HG03442 (cell line): ENCODE measurements around the gene AKAP9.
"Not testable (repeated sequence)": the region's sequence is repeated elsewhere in the genome, so short reads cannot be mapped to it uniquely, and the experiment has no call there.

Source experiments
- ATAC-seq: cut with Tn5 transposase; IDR thresholded peaks from one replicate; pipeline ENCODE4 v1.9.1; 2021; ENCODE audit warnings: mild to moderate bottlenecking, moderate library complexity; ENCODE audit not compliant: unreplicated experiment

AKAP9 gene

DNA sequence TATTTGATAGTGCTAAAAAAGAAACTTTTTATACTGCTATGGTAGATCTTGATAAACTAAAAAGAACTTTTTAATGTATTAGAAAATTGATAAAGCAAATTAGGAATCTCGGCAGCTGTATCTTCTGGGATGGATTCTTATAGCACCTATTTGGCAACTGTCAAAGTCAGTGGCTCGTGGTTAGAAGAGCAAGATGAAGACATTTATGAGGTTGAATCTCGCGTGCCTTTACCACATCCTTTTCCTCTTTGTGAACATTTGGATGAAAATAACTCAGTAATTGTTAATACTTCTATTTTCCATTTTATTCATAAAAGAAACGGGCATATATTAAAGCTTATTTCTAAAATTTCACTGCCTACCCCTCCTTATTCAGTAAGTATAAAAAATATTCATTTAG is 117.4 kb downstream of the AKAP9 start:
- ATAC-seq: no peak

DNA sequence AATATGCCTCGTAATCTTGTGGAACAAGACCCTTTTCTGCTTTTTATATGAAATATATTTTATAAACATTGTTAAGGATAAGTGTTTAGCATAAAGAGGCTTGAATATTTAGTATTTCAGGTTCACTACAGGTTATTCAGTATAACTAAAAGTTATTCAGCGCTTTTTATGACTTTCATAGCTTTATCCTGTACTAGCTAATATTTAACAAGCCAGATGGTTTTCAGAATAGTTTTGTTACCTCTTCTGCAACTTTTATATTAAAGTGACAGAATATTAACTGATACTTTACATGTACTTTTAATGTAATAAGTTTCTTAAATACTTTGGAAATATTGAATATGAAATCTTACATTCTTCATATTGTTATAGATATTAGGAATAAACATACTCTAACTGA is 118.2 kb downstream of the AKAP9 start:
- ATAC-seq: no peak

DNA sequence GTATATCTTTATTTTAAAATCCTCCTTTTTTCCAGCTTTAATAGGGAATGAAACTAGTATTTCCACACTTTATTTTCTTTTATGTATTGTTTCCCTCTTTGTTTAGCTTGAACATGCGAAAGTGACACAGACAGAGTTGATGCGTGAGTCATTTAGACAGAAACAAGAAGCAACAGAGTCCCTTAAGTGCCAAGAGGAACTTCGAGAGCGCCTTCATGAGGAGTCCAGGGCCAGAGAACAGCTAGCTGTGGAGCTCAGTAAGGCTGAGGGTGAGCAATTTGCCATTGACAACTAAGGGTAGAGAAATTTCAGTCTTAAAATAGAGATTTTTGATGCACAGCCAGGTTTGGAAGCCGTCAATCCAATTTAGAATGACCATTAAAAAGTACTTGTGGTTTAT is 120.5 kb downstream of the AKAP9 start:
- ATAC-seq: no peak

DNA sequence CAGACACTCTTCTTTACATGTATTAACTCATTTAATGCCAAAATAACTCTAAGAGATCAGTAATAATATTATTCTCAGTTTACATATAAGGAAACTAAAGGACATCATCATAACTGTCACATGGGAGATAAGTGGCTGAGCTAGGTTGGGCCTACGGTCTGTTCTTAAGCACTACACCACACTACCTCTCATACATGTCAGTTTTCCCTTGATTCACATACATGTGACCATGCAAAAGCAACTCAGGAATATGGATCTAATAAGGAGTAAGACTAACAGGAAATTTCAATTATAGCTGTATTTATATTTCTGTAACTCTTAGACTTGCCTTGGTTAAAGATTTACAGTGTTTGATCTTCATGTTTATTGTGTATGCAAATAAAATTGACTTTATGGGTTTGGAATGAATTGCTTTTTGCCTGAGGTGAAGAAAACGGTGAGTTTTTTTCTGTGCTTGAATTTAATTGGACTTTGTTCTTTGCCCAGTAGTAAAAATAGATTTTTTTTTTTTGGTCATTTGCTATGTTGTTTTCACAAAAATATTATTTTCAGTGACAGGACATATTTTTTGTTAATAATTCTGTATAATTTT is 123.9 kb downstream of the AKAP9 start:
- no peak for ATAC-seq

DNA sequence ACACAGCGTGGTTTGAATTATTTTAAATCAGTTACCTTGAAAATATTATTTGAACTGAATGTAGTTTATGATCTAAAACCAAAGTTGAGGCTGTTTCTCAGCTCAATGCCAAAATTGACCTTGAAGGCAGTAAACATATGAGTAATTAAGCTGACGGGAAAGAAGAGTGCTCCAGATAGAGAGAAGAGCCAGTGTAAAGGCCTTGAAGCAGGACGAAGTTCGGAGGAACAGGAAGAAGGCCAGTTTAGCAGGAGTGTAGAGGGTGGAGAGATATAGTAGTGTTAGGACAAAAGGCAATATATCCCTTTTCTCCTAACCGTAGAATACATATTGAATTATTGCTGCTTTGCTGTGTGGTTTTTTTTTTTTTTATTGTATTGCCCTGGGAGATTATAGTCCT is 130.4 kb downstream of the AKAP9 start:
- ATAC-seq: no peak

DNA sequence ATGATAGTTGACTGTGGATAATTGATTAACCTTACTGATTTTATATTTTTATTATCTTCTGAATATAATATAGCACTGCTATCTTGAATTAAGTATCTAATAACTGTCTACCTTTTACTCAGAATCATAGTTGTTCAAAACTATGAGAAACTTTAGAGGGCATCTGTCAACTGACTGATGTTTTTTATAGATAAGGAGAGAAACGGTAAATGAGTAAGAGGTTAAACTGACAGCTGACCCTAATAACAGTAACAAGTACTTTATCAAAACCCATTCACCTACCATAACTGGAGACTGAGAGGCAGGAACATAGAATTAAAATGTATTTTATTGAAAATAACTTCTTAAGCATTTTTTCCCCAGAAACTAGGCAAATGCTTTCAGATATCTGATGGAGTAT is 131.5 kb downstream of the AKAP9 start:
- ATAC-seq: no peak

DNA sequence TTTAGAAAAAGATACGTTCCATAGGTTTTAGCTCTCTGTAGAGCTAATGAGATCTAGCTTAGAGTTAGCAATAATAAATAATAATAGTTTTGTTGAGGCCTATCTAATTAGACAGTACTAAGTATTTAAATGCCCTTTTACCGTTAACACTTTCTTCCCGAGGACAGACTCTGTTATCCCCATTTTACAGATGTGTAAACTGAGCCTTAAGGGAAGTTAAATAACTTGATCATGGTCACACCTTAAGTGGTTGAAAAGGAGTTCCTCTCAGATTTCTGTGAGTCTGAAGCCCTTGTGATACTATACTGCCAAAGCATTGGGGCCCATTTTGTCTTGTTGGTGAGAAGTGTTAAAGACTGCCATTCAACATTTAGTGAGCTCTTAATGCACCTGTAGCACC is 132.0 kb downstream of the AKAP9 start:
- ATAC-seq: no peak

DNA sequence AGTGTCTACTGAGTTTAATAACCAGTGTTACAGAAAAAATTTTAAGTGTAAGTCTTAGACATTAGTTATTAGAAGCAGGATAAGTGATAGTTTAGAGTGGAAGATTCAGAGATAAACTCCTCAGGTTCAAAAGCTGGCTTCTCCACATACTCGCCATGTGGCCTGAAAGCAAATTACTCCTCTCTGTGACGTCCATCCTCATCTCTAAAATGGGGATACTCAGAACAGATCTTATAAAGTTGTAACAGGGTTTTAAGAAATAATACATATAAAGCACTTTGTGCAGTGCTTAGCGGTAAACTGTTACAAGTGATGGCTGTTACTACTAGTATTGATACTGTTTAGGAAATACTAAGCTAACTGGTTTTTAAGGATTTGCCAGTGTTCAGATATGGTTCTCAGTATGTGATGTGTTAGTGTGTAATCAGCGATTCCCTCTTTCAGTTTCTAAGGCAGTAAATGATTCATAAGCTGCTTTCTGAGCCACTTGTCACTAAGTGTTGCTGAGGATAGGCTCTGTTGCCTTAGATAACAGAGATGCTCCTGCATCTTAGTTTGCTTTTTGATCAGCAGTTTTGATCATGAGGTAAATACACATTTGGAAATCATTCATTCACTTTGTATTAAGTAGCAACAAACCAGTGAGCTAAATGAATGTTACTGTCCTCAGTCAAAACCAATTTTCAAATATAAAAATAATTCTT is 134.9 kb downstream of the AKAP9 start:
- ATAC-seq: peak; percentile 90

DNA sequence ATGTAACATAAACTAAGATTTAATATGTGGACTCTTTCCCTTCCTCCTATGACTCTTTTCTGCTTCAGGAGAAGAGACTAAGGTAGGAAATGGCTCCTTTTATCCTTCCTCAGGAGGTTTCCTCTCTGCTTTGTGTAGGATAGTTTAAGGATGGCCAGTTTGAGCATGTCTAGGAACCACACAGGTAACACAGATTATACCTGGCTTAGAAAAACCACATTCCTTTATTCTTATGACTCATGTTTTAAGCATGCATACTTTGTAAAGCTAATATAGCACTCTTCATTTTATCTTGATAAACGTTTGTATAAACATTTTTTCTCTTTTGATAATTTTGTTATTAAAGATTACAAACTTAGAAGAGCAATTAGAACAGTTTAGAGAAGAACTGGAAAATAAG is 135.8 kb downstream of the AKAP9 start:
- ATAC-seq: no peak

DNA sequence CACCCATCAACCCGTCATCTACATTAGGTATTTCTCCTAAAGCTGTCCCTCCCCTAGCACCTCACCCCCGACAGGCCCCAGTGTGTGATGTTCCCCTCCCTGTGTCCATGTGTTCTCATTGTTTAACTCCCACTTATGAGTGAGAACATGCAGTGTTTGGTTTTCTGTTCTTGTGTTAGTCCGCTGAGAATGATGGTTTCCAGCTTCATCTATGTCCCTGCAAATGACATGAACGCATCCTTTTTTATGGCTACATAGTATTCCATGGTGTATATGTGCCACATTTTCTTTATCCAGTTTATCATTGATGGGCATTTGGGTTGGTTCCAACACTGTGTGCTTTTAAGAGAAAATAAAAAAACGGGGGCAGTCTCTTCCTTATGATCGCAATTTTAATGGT is 143.3 kb downstream of the AKAP9 start:
- ATAC-seq: not testable (repeated sequence)

DNA sequence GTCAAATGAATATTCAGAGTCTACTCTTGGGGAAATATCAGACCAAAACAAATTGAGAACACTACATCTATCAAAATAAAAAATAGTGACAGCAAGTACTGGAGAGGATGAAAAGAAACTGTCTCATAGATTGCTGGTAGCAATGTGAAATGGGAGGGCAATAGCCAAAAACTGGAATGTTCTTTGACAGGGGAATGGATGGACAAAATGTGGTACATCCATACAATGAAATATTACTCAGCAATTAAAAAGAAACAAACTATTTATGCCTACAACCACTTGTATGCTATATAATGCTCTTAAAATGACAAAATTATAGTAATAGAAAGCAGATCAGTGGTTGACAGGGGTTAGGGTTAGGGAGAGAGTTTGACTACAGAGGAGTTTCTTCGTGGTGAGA is 147.6 kb downstream of the AKAP9 start:
- ATAC-seq: no peak

DNA sequence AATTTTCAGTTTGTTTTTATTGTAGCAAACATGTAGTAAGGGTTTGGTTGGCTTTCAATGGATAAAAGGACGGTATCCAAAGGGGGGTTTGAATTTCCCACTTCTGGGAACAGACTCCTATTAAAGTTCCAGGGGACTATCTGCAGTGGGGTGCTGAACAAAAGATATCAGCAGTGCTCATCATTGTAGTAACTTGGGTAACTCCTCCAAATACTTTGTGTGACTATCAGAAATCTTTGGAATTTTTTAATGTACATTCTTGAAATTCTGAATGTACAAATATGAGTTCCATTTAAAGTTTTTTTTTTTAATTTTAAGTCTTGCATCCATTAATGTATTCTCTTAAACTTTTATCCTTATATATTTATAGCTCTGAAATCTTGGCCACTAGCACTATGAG is 151.5 kb downstream of the AKAP9 start:
- ATAC-seq: no peak

DNA sequence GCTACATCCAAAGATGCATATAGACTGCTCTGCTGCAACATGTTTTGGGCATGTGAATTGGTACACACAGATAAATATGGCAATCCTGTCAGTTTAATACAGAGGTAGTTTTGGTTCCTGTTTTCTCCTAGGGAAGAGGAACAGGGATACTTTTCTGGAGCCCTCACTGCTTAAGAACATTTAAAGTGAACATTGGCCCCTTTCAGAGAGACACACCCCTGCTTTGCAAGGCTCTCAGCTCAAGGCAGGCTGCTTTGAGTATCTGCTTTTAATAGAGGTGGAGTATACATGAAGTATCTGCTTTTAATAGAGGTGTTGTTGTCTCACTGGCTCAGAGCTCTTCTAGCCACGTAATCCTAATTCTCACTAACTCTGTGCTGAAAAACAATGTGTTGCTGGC is 154.7 kb downstream of the AKAP9 start:
- no peak for ATAC-seq

DNA sequence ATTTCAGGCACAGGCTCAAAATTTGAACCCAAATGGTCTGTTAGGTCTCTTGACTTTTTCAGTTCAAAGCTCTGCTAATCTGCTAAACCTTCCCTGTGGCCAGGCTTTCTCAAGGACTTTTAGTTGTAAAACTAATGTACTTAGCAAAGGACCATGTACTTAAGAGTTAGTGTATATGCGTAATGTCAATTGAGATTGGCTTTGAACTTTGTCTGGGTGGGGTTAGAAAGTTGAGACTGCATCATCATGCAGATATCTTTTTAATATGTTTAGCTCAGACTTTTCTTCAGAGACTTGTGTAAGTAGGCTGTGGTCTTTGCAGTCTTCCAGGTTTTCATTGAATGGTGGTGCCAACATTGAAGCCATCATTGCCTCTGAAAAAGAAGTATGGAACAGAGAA is 159.9 kb downstream of the AKAP9 start:
- no peak for ATAC-seq

DNA sequence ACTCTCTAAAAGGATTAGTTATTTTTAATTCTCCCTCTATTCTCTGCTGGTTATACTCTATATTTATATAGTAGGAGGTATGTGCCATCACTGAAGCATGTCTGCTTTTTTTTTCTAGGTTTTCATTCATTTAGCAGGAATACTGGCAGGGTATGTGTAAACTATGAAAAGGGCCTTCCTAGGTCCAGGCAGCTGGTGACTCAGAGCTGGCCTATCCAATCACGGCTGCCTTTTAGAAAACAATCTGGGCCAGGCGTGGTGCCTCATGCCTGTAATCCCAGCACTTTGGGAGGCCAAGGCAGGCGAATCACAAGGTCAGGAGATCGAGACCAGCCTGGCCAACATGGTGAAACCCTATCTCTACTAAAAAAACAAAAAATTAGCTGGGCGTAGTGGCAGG is 162.2 kb downstream of the AKAP9 start:
- ATAC-seq: not testable (repeated sequence)

DNA sequence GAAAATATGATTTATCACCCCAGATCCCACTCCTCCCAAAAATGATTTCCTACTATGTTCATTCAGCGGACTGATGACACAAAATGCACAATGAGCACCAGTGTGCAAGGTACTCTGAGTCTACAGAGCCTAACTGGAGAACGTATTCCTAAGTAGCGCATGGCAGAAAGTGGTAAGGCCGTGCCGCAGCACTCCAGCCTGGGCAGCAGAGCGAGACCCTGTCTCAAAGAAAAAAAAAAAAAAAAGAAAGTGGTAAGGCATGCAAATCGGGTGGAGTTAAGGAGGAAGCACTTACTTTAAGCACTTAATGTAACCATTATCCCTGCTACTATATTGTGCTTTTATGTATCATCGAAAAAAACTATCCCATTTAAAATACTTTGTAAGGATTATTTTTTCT is 168.2 kb downstream of the AKAP9 start:
- ATAC-seq: no peak

DNA sequence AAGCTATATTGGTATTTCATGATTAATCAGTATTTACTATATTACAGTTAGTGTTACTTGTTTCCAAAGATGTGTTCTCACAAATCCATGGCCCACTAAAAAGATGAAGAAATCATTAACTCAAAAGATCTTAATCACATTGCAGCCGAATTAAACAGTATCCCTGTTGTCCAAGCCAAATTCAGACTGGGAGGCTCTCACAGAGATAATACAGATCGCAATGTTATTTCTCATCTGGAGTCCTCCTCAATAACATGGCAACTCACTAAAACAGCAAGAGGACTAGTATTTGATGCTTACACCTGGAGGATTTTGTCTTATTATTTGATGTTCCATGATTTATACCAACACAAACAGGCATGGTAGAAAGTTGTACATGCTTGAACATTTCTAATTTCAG is 170.2 kb downstream of the AKAP9 start:
- ATAC-seq: no peak

DNA sequence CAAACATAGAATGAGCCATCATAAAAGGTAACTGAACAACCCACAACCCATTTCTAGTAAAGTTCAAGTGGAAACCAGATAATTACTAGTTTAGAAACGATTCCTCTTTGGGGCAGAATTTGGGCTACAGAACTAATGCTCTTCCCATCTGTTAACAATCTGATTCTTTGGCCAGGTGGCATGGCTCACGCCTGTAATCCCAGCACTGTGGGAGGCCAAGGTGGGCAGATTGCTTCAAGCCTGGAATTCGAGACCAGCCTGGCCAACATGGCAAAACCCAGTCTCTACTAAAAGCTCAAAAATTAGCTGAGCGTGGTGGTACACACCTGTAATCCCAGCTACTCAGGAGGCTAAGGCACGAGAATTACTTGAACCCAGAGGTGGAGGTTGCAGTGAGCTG is 175.2 kb downstream of the AKAP9 start:
- no peak for ATAC-seq

DNA sequence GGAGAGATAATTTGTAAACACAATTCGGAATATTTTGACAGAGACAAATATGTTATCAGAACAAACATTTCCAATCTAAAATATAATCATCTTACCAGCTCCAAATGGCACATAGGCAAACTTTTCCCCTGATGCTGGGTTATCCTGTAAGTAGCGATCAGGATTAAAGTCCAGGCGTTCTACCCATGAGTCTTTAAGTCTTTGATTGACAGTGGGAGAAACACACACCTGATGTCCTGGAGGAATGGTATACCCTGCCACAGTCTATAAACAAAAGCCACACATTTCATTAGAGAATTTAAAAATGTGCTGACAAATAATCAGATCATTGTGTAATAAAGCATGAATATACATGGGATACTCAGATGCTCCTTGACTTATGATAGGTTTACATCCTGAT is 176.3 kb downstream of the AKAP9 start:
- no peak for ATAC-seq

DNA sequence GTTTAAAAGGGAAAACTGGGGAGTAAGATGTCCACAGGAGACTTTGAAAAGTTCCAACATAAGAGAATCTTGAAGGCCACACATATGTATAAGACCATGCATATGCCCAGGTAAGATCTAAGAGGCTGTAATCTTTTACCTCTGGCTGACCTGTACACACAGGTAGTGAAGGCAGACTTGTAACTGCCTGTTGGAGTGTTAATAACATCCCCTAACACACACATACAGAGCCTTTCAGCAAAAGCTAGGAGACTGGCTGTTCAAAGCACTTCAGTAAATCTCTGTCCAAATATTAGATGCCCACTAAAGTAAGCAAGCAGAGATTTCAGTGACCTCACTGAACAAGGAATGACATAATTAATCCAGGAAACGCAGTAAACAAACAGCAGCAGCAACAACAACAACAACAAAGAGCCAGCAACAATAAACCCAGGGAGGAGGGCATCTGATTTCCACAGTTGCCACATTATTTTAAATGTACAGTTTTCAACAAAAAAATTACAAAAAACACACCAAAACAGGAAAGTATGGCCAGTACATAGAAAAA is 178.6 kb downstream of the AKAP9 start:
- ATAC-seq: no peak

DNA sequence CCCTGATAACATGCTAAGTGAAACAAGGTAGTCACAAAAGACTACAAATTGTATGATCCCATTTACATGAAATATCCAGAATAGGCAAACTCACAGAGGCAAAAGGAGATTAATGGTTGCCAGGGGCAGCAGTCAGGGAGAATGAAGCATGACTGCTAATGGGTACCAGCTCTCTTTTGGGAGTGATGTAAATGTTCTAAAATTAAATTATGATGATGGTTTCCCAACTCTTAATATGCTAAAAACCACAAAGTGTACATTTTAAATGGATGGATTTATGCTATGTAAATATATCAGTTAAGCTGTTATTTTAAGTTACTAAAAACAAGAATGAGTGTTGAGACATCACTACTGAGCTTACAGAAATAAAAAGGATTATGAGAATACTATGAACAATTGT is 181.0 kb downstream of the AKAP9 start:
- ATAC-seq: no peak

DNA sequence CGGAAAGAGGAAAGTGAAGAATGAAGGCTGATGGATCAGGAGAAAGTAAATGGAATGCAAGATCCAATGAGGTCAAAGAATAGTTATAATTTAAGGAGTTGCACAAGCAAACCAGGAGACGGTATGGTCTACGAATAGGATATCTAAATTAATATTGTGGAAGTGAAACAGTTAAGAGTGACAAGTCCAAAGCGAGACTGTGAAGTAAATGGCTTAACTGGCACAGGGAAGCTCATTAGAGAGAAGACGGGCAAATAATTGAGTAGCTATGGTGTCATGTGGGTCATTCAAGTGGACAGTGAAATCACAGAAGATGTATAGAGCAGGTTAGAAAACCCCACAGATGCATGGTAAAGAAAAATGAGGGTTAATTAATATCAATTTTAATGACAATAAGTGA is 190.4 kb downstream of the AKAP9 start:
- no peak for ATAC-seq
